ENCODE results near the gene SNAPIN.

DNA sequence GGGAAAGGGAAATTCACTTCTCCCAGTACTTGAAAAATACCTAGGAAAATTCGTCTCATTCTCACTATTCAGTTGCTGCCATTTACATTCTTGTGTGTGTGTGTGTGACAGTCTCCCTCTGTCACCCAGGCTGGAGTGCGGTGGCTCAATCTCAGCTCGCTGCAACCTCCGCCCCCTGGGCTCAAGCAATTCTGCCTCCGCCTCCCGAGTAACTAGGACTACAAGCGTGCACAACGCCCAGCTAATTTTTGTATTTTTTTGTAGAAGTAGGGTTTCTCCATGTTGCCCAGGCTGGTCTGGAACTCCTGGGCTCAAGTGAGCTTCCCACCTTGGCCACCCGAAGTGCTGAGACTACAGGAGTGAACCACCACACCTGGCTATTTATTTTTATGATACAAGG is 1.2 kb downstream of the SNAPIN start:
- TF ChIP-seq, protein P1, sequence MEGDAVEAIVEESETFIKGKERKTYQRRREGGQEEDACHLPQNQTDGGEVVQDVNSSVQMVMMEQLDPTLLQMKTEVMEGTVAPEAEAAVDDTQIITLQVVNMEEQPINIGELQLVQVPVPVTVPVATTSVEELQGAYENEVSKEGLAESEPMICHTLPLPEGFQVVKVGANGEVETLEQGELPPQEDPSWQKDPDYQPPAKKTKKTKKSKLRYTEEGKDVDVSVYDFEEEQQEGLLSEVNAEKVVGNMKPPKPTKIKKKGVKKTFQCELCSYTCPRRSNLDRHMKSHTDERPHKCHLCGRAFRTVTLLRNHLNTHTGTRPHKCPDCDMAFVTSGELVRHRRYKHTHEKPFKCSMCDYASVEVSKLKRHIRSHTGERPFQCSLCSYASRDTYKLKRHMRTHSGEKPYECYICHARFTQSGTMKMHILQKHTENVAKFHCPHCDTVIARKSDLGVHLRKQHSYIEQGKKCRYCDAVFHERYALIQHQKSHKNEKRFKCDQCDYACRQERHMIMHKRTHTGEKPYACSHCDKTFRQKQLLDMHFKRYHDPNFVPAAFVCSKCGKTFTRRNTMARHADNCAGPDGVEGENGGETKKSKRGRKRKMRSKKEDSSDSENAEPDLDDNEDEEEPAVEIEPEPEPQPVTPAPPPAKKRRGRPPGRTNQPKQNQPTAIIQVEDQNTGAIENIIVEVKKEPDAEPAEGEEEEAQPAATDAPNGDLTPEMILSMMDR (optimal IDR thresholded peaks at IDR 0.05 in 1 of 3, IDR thresholded peaks at IDR 0.05 in 1 of 3, conservative IDR thresholded peaks at IDR 0.05 in 1 of 3; ENCODE audit: extremely low read depth in 1 of 3, insufficient read depth in 2 of 3, low read length in 3 of 3): no peak
- no peak for TF ChIP-seq EZH2 (IDR thresholded peaks at IDR 0.05; ENCODE audit: low read length)

Measured in keratinocyte (primary cell).